A549 (cell line): ENCODE results near the gene MAP3K9. TPM values are rescaled to one million over a fixed set of nuclear protein-coding genes. Genes with fewer than 3 reads are reported as not detected.

ENCODE experiments used
- ATAC-seq, 2 experiments: fragments of 200-7000 bp in 1 of 2; fragments of >200 bp in 1 of 2; cut with Nextera tagmentation in 1 of 2; cut with Tn5 transposase in 1 of 2; 3 replicates each; pipeline versions ENCODE4 v1.8.0 to v1.9.1; 2018 to 2020; ENCODE audit warnings: mild to moderate bottlenecking in 1 of 2, moderate library complexity in 1 of 2
- CTCF ChIA-PET: fragments of 300-600 bp; sonication (Branson Sonifier 250); formaldehyde crosslinking; extraction: SDS; loops from one replicate; lab custom pipeline; 2021; ENCODE audit warnings: antibody characterized with exemption, inconsistent platforms; lab: Yijun Ruan, JAX
- POLR2A ChIA-PET: fragments of 350-600 bp; formaldehyde crosslinking; extraction: SDS; loops from one replicate; lab custom pipeline; 2021; ENCODE audit warnings: antibody characterized with exemption, inconsistent platforms; lab: Yijun Ruan, JAX
- DNase-seq, 2 experiments: peaks; one replicate each; pipeline versions ENCODE4 v3.0.0 to v3.0.0-alpha.2; 2011 to 2016; ENCODE audit warnings: low read depth in 1 of 2, low spot score in 1 of 2
- FAIRE-seq: peaks from 2 replicates; lab custom pipeline; 2011; peaks lifted over from hg19 to GRCh38; lab: Jason Lieb, UNC
- H3K27ac ChIP-seq, 2 experiments: fragments of >200 bp; sonication (Bioruptor Twin); formaldehyde crosslinking; 3 replicates each; pipeline ENCODE4 v1.5.1; 2016 to 2017
- H3K4me1 ChIP-seq: fragments of >200 bp; sonication (Bioruptor Twin); formaldehyde crosslinking; 3 replicates; pipeline ENCODE4 v1.6.1; 2016
- H3K4me2 ChIP-seq: fragments of >200 bp; sonication (Bioruptor Twin); formaldehyde crosslinking; 3 replicates; pipeline ENCODE4 v1.6.1; 2016
- H3K4me3 ChIP-seq: fragments of >200 bp; sonication (Bioruptor Twin); formaldehyde crosslinking; 3 replicates; pipeline ENCODE4 v1.5.1; 2016
- H3K9me3 ChIP-seq: fragments of >200 bp; sonication (Bioruptor Twin); formaldehyde crosslinking; 3 replicates; pipeline ENCODE4 v1.6.1; 2016
- BHLHE40 ChIP-seq: IDR thresholded peaks from 2 replicates; pipeline ENCODE4 v1.6.1; 2012; ENCODE audit warnings: low read depth, low read length, inconsistent platforms
- CTCF ChIP-seq: fragments of >200 bp; sonication (Bioruptor Twin); formaldehyde crosslinking; IDR thresholded peaks from 3 replicates; pipeline ENCODE4 v1.5.1; 2016
- EHMT2 ChIP-seq: fragments of 200-600 bp; sonication (generic); IDR thresholded peaks from 2 replicates; pipeline ENCODE4 v1.6.1; 2016; ENCODE audit warnings: antibody characterized with exemption, low read depth, mild to moderate bottlenecking, moderate library complexity
- ELK1 ChIP-seq: fragments of 150-350 bp; IDR thresholded peaks from 2 replicates; pipeline ENCODE4 v1.6.1; 2014; ENCODE audit warnings: low read depth, mild to moderate bottlenecking, low read length
- EP300 ChIP-seq, 2 experiments: fragments of >200 bp; sonication (Bioruptor Twin); formaldehyde crosslinking; IDR thresholded peaks; 2 replicates in 1 of 2; 3 replicates in 1 of 2; pipeline ENCODE4 v1.6.1; 2016 to 2017
- ESRRA ChIP-seq: fragments of 150-350 bp; IDR thresholded peaks from 2 replicates; pipeline ENCODE4 v1.6.1; 2014; ENCODE audit warnings: mild to moderate bottlenecking, low read length, borderline replicate concordance
- FOSL2 ChIP-seq, 2 experiments: fragments of 450-650 bp in 1 of 2; fragments of >200 bp in 1 of 2; sonication (Bioruptor Twin) in 1 of 2; formaldehyde crosslinking; IDR thresholded peaks; 2 replicates each; pipeline versions ENCODE4 v1.5.0 to v1.6.1; 2016 to 2020; ENCODE audit warnings: mild to moderate bottlenecking in 1 of 2, moderate library complexity in 1 of 2
- FOXS1 ChIP-seq: fragments of 250-450 bp; sonication (Bioruptor Pico); IDR thresholded peaks from 2 replicates; pipeline ENCODE4 v1.5.0; 2020; ENCODE audit warnings: mild to moderate bottlenecking, moderate library complexity
- GATA3 ChIP-seq: IDR thresholded peaks from 2 replicates; pipeline ENCODE4 v1.6.1; 2012; ENCODE audit warnings: borderline replicate concordance
- HDAC2 ChIP-seq: fragments of 200-600 bp; sonication (generic); IDR thresholded peaks from 2 replicates; pipeline ENCODE4 v1.6.1; 2016
- HEYL ChIP-seq: fragments of 250-450 bp; sonication (Bioruptor Pico); IDR thresholded peaks from 2 replicates; pipeline ENCODE4 v1.8.0; 2021; ENCODE audit warnings: mild to moderate bottlenecking, moderate library complexity
- HOXB13 ChIP-seq: fragments of 250-450 bp; sonication (Bioruptor Pico); IDR thresholded peaks from 2 replicates; pipeline ENCODE4 v1.5.0; 2020; ENCODE audit warnings: low read depth, mild to moderate bottlenecking, moderate library complexity
- MAZ ChIP-seq: fragments of 150-350 bp; IDR thresholded peaks from 2 replicates; pipeline ENCODE4 v1.6.1; 2014; ENCODE audit warnings: antibody characterized with exemption, low read depth, low read length, borderline replicate concordance
- PBX3 ChIP-seq: IDR thresholded peaks from 2 replicates; pipeline ENCODE4 v1.6.1; 2012
- PHF8 ChIP-seq: fragments of 200-600 bp; sonication (generic); IDR thresholded peaks from 2 replicates; pipeline ENCODE4 v1.6.1; 2016; ENCODE audit warnings: low read depth, mild to moderate bottlenecking, antibody characterized with exemption, moderate library complexity, borderline replicate concordance
- RFX5 ChIP-seq: fragments of 450-650 bp; IDR thresholded peaks from 2 replicates; pipeline ENCODE4 v1.7.1; 2014; ENCODE audit warnings: antibody characterized with exemption, mild to moderate bottlenecking, moderate library complexity
- SMC3 ChIP-seq: fragments of >200 bp; sonication (Bioruptor Twin); formaldehyde crosslinking; IDR thresholded peaks from 3 replicates; pipeline ENCODE4 v1.6.1; 2018; ENCODE audit warnings: inconsistent platforms
- SREBF2 ChIP-seq: fragments of 450-650 bp; IDR thresholded peaks from 2 replicates; pipeline ENCODE4 v1.6.1; 2014; ENCODE audit warnings: mild to moderate bottlenecking, moderate library complexity
- TFCP2L1 ChIP-seq: fragments of 250-450 bp; sonication (Bioruptor Pico); IDR thresholded peaks from 2 replicates; pipeline ENCODE4 v1.5.0; 2021; ENCODE audit warnings: mild to moderate bottlenecking
- TP53 ChIP-seq: fragments of 250-450 bp; sonication (Bioruptor Pico); IDR thresholded peaks from 2 replicates; pipeline ENCODE4 v1.5.0; 2021; ENCODE audit warnings: mild to moderate bottlenecking, moderate library complexity
- ZFP36 ChIP-seq: fragments of 450-650 bp; IDR thresholded peaks from 2 replicates; pipeline ENCODE4 v1.6.1; 2014; ENCODE audit warnings: borderline replicate concordance; ENCODE audit not compliant: partially characterized antibody
- WGBS: methylation state at CpG from one replicate; pipeline ENCODE4 v1.1.6; 2017; ENCODE audit errors: missing lambda C conversion rate; 5-methylcytosine and 5-hydroxymethylcytosine counted together
- polyA plus RNA-seq, 4 experiments: library from polyadenylated mRNA; depleted of rRNA in 3 of 4; stranded (reverse); fragments of >200 nt; fragmentation: RNase III in 1 of 4; extraction: RNeasy Plus Mini Kit Qiagen cat#74134 plus additional on column Dnase treatment in 1 of 4; gene quantifications; 2 replicates in 3 of 4; 3 replicates in 1 of 4; pipeline ENCODE4 v1.2.3, GENCODE V29; 2011 to 2017
- TF ChIP-seq, protein P1 (sequence below): fragments of 250-450 bp; sonication (Bioruptor Pico); IDR thresholded peaks from 2 replicates; pipeline ENCODE4 v1.5.0; 2020; ENCODE audit warnings: low read depth, mild to moderate bottlenecking, moderate library complexity

MAP3K9 gene
- polyA plus RNA-seq, 2 of the 4 experiments (the other 2 are of a cell fraction): 5.3 to 8.5 TPM

- no peak overlapping the region for H3K4me3 ChIP-seq
- H3K4me2 ChIP-seq: peak overlapping the region; percentile 53
- peaks cover 39% of the 10 kb centered on the region for H3K4me1 ChIP-seq
- FAIRE-seq (no peak), DNase-seq (no peak), ATAC-seq (no peak; a peak in 1 of 6 replicates)
- CTCF ChIA-PET: interaction anchor here (1.1 kb wide), 1 partner anchor 139 kb away, joined by 3 read pairs; no protein-coding TSS in a partner anchor
- H3K9me3 ChIP-seq: no peaks in the 10 kb centered on the region
- TF ChIP-seq TFCP2L1 (CRISPR knock-in tag) (no peak), SMC3 (no peak), HEYL (no peak), MAZ (no peak), FOSL2 (IDR thresholded peaks at IDR 0.05) (no peak), FOSL2 (CRISPR knock-in tag; IDR thresholded peaks at IDR 0.05) (no peak), EP300 (IDR thresholded peaks at IDR 0.05) (no peak), EHMT2 (no peak), HDAC2 (no peak), RFX5 (no peak), CTCF (no peak), PHF8 (no peak), BHLHE40 (no peak), ZFP36 (no peak), HOXB13 (CRISPR knock-in tag) (no peak), PBX3 (no peak), GATA3 (no peak), ESRRA (no peak), SREBF2 (no peak), FOXS1 (CRISPR knock-in tag) (no peak)
- TF ChIP-seq, protein P1, sequence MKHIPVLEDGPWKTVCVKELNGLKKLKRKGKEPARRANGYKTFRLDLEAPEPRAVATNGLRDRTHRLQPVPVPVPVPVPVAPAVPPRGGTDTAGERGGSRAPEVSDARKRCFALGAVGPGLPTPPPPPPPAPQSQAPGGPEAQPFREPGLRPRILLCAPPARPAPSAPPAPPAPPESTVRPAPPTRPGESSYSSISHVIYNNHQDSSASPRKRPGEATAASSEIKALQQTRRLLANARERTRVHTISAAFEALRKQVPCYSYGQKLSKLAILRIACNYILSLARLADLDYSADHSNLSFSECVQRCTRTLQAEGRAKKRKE (CRISPR knock-in tag): no peak
- 88% methylated on average over 1 of the region's 1 CpG for WGBS
- H3K27ac ChIP-seq: peak overlapping the region; percentile 37 to 40; a peak in 4 of 6 replicates
- POLR2A ChIA-PET: no interaction called here
Observed at GRCh38 chr14:70716958-70717357, 92.4 kb downstream of the MAP3K9 start.

DNA sequence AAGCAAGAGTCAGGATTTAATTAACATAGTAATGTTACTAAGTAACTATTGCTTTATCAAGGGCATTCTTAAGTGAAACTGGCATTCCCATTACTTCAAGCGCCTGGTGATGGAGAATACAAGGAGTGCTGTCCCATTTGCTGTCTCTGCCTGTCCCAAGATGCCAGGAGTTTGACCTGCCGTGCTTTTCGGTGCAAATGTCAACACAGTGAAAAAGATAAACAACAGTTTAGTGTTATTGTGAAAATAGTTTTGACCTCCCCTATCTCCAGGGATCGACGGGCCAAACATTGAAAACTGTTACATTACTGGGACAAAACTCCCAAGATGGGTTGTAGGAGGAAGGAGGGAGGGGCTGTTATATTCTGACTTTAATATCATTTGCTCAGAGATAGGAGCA is 92.8 kb downstream of the MAP3K9 start:
- ATAC-seq: no peak
- CTCF ChIA-PET: interaction anchor here (0.6 to 3.8 kb wide), 3 partner anchors 29 to 101 kb away, joined by 3 to 18 read pairs (median 3); no protein-coding TSS in a partner anchor
- H3K4me3 ChIP-seq: no peak overlapping the region
- WGBS: 27% methylated on average over 5 of the region's 5 CpGs
- POLR2A ChIA-PET: no interaction called here
- no peak for DNase-seq
- no peak for TF ChIP-seq ELK1
- no peak for TF ChIP-seq TP53 (CRISPR knock-in tag)
- TF ChIP-seq PHF8: no peak
- TF ChIP-seq, all 56 proteins: peak for 0
- FAIRE-seq: no peak
- no peaks in the 10 kb centered on the region for H3K9me3 ChIP-seq
- H3K4me2 ChIP-seq: peak overlapping the region; percentile 53
- peaks cover 36% of the 10 kb centered on the region for H3K4me1 ChIP-seq
- peak overlapping the region; percentile 9 to 40; a peak in 2 of 6 replicates for H3K27ac ChIP-seq
